Activated CD8-positive, alpha-beta memory T cell treated with anti-CD3 and anti-CD28 coated beads, Interleukin-2, amount 50 U/mL, for 48 hours (primary cell): ENCODE measurements around the gene WASF2.
"Not testable (repeated sequence)": the region's sequence is repeated elsewhere in the genome, so short reads cannot be mapped to it uniquely, and the experiment has no call there.

Experiments
- DNase-seq: peaks from one replicate; pipeline ENCODE4 v3.0.0-alpha.2; 2020

Gene WASF2

DNA sequence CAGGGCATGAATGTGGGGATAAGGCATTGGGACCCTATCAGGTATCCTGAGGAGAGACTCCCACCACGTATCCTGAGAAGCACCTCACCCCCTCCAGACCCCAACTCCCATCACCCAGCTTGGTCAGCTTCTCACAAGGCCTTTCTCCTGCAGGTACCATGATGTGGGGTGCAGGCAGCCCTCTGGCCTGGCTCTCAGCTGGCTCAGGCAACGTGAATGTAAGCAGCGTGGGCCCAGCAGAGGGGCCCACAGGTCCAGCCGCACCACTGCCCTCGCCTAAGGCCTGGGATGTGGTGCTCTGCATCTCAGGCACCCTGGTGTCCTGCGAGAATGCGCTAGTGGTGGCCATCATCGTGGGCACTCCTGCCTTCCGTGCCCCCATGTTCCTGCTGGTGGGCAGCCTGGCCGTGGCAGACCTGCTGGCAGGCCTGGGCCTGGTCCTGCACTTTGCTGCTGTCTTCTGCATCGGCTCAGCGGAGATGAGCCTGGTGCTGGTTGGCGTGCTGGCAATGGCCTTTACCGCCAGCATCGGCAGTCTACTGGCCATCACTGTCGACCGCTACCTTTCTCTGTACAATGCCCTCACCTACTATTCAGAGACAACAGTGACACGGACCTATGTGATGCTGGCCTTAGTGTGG lies 96.2 kb downstream of the WASF2 start:
- no peak for DNase-seq

GRCh38 chr1:27392778-27393635 lies 97.0 kb downstream of the WASF2 start:
- DNase-seq = no peak

GRCh38 chr1:27392096-27392777 lies 97.7 kb downstream of the WASF2 start, which contains the start of gene GPR3:
GPR3 (plus strand) TSS chr1:27392622; CDS start chr1:27393799, 1,177 bp downstream.
- DNase-seq = peak; percentile 99

DNA sequence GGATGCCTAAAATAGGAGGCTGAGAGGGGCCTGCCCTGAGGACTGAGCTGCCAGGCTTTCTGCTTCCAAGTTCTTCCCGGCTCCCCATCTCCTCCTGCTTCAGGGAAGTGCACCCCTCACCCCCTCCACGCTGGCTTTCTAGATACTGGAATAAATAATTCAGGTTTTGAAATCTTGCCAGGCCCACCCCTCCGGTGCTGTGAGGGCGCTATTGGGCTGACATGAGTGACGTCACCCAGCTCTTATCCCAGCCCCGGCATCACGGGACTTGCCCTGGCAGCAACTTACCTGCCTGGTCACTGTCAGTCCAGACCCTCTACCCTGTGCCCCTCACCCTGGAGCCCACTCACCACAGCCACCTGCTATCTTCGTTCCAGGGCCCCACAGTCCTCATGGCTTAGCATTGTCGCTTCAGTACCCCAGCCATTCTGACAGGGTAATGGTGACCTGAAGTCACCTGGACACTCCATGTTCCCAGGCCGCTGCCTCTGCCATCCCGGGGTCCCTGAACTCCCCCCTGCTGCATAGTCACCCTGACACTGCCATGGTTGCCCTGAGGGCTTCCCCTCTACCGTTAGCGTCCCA lies 98.4 kb downstream of the WASF2 start:
- DNase-seq = peak; percentile 69

DNA sequence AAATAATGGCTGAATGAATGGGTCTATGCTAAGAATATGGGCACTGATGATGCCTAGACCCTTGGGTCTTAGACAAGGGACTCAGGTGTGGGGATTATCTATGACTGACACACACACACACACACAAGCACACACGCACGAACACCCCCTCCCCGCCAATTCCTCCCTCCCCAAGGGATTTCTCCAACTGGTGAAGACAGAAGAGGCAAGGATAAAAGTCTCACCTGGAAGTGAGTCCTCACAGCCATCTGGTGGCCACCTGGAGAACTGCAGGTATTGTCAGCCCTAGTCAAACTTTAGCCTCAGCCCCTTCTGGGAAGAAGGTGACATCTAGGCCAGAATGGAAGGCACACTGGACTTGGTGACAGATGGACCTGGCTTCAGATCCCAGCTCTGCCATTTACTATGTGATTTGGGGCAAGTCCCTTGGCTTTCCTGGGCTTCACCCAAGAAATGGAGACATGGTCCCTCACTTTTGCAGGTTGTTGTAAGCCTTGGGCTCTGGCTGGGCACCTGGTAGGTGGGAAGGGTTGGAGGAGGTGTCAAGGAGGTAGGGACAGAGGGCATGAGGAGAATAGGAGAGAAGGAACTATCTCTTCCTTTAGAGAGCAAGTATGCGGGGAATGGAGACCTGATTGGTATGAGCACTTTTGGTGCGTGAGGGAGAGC lies 101.5 kb downstream of the WASF2 start:
- peak; percentile 87 for DNase-seq

DNA sequence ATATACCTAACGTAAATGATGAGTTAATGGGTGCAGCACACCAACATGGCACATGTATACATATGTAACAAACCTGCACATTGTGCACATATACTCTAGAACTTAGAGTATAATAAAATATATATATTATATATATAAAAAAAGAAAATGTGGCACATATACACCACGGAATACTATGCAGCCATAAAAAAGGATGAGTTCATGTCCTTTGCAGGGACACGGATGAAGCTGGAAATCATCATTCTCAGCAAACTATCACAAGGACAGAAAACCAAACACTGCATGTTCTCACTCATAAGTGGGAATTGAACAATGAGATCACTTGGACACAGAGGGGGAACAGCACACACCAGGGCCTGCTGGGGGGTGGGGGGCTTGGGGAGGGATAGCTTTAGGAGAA lies 105.2 kb downstream of the WASF2 start:
- DNase-seq = not testable (repeated sequence)

- no peak for DNase-seq
Observed at GRCh38 chr1:27383661-27384060, 106.3 kb downstream of the WASF2 start.

DNA sequence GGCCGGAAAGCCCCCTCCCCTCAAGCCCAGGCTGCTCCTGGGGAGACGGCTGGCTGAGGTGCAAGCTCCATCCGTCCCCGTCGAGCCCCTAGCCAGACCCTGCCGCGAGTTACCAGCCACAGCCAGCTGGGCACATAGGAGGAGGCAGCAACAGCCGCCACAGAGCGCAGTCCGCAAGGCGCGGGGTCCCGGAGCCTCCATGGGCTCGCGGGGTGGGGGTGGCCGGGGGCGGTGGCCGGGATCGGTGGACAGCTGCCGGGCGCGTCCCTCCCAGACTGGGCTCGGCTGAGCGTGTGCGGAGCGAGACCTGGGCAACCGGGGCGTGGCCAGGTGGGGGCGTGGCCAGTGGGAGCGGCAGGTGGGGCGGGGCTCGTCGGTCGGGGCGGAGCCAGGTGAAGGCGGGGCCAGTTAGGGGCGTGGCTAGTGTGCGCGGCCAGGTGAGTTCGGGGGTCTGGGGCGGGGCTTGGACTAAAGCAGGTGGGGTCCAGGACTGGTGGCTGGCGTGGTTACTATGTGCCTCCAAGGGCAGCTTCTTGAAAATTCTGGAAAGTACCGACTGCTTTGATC lies 106.8 kb downstream of the WASF2 start, which contains the start of gene CD164L2:
CD164L2 (minus strand) TSS at position 295 of the 567 bp plus-strand sequence; CDS start at position 201, 94 bp downstream.
- peak; percentile 77 for DNase-seq

- no peak for DNase-seq
Observed at GRCh38 chr1:27381969-27382762, 107.8 kb downstream of the WASF2 start.

- DNase-seq = no peak
Observed at GRCh38 chr1:27380766-27381733, 108.9 kb downstream of the WASF2 start.

DNA sequence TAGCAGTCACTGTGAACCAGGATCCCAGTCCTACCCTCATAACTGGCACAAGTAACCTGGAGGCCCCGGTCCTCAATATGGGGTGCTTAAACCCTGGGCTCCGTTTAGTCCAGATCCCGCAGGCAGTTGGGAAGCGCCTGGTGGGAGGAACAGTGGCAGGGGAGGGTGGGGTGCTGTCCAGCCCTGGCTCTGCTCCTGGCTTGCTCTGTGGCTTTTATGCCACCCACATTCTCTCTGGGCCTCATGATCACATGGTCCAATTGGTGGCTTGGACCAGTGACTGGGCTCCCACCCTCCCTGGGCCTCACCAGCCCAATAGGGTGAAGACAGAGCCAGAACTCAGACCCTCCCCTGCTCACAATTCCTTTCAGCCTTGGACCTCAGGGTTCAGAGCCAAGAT lies 109.7 kb downstream of the WASF2 start:
- DNase-seq = no peak

DNA sequence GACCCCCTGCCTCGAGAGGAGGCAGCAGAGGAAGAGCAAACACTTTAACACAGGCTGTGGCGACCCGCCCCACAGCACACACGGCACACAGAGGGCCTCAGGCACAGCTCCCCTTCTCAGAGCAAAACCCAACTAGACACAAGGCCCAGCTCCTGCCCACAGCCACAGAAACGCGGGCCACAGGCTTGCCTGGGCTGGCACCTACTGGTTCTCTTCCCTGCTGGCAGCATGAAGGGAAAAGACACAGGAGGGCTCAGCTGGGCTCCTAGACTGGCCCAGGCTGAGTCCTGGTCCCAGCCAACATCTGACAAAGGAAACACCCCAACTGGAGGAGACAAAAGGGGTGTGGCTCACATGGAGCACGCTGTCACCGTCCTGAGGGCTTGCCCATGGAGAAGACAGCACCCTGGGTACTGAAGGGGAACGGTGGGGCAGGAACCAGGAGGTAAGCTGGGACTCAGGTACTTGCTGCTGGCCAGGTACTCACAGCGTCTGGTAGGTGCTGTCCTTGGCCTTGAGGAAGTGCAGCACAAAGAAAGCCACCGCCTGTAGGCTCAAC lies 110.3 kb downstream of the WASF2 start:
- DNase-seq = no peak

DNA sequence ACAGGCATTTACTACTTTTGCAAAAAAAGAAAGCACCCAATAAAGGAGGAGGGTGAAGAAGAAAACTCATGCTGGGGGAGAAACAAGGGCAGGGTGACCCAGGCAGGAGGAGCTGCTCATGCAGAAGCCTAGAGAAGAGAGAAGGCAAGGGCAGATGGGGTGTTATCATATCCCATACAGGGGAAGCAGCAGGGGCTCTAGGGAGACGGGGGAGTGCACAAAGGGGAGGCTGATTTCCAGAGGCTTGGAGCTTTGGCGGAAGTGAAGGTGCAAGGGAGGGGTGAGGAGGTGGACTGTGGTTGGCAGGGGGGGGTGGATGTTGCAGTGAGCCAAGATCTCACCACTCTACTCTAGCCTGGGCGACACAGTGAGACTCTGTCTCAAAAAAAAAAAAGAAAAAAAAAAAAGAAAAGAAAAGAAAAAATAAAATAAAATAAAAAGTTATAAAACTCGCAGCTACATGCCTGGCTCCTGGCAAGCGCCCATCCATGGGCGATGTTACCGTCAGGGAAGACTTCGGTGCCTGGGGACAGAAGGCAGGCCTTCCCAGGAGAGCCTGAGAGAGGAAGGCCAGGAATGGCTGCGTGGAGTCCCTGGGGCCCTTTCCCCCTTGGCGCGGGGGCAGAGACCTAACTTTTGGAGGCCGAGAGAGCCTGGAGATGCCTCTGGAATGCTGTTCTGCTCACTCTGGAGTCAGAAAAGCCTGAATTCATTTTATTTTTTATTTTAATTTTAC lies 112.0 kb downstream of the WASF2 start:
- DNase-seq = no peak

GRCh38 chr1:27374362-27375086 lies 115.4 kb downstream of the WASF2 start, which contains the start of gene FCN3:
FCN3 (minus strand) TSS chr1:27374824; CDS start chr1:27374818, 6 bp downstream.
- DNase-seq = no peak

DNA sequence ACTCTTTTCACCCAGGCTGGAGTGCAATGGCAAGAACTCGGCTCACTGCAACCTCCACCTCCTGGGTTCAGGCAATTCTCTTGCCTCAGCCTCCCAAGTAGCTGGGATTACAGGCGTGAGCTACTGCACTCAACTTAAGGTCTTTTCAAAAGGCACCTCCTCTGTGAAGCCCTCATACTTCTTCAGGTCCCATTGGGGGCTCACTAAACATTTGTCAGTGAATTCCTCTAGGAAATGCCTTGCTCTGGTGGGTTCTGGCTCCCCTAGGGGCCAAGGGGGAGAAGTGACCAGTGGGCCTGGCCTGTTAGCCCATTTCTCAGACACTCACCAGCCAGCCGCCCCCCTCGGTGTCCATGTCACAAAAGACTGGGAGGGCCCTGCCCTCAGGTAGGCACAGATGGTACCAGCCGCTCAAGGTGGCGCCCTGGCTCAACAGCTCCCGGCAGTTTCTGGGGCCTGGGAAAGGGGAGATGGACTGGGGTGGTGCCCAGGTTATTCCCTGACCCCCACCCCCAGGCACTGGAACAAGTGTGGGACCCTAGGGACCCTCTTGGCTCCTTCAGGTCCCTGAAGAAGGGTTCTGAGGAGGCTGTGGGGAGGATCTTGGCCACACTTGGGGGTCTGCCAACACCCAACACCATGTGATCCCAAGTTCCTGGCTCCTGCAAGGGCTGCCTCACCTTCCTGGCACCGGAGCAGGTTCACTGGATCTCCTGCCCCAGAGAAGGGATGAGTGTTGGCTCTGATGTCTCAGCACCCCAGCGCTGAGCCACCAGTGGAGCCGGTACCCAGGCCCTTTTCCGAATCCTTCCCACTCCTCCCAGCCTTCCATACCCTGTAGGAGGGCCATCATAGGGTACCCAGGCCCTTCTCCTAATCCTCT lies 116.9 kb downstream of the WASF2 start:
- DNase-seq = no peak

DNA sequence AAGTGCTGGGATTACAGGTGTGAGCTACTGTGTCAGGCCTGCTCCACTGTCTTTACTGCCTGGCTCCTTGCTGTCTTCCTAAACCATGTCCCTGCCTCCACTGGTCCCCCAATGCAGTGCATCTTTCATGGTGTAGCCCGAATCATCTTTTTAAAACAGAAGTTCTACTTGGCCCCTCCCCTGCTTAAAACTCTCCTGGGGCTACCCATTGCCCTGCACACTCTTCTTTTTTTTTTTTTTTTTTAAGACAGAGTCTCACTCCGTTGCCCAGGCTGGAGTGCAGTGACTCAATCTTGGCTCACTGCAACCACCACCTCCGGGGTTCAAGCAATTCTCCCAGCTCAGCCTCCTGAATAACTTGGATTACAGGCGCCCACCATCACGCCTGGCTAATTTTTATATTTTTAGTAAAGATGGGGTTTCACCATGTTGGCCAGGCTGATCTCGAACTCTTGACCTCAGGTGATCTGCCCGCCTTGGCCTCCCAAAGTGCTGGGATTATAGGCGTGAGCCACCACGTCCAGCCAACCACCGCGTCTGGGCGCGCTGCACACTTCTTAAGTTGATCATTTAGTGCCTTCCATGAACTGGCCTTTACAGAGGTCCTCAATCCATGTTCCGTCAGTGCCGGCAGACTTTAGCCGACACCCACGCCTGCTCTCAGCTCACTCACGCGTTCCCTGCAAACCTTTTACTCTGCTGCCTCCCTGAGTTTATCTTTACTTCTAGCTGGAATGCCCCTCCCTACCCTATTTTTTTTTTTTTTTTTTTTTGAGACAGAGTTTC lies 117.8 kb downstream of the WASF2 start:
- no peak for DNase-seq
